ENCODE measurements around the gene MYRF. TPM values are rescaled to one million over a fixed set of nuclear protein-coding genes. Genes with fewer than 3 reads are reported as not detected.
A peak's percentile ranks its signal among the peaks of the same experiment; 100 is the strongest.

MYRF gene
- total and polyA plus RNA-seq, 2 of the 13 experiments (the other 11 are each of a cell fraction or from before 2014, with no cell fraction given): 10.2 to 25.9 TPM

- TF ChIP-seq RBM39 (IDR thresholded peaks at IDR 0.05; ENCODE audit: low read depth, low read length, poor library complexity, severe bottlenecking) (no peak), GATA4 (IDR thresholded peaks at IDR 0.05; ENCODE audit: borderline replicate concordance, low read depth) (no peak), HMGXB4 (CRISPR knock-in tag; IDR thresholded peaks at IDR 0.05; ENCODE audit: borderline replicate concordance in 1 of 2, low read depth in 1 of 2) (peak in 1 of 2 experiments; percentile 72; a peak in 3 of 4 replicates), MAX (IDR thresholded peaks at IDR 0.05) (peak; percentile 35; the same call in 1 of the 2 replicates), RBFOX2 (IDR thresholded peaks at IDR 0.05; ENCODE audit: low read depth, low read length) (peak; percentile 70; the same call in 1 of the 2 replicates), ZNF563 (CRISPR knock-in tag; IDR thresholded peaks at IDR 0.05) (0 out of 2 replicates have a peak, but pooled peaks have one; percentile 34), SRY (CRISPR knock-in tag; IDR thresholded peaks at IDR 0.05) (0 out of 2 replicates have a peak, but pooled peaks have one; percentile 31), HNRNPL (IDR thresholded peaks at IDR 0.05; ENCODE audit: low read depth, low read length) (peak; percentile 38; the same call in 1 of the 2 replicates), ZNF687 (CRISPR knock-in tag; IDR thresholded peaks at IDR 0.05) (peak; percentile 37; the same call in 1 of the 2 replicates), SP4 (CRISPR knock-in tag; IDR thresholded peaks at IDR 0.05) (peak; percentile 49; the same call in 1 of the 2 replicates), STAG1 (CRISPR knock-in tag; IDR thresholded peaks at IDR 0.05) (peak; percentile 29; the same call in 1 of the 2 replicates), SALL1 (CRISPR knock-in tag; IDR thresholded peaks at IDR 0.05) (no peak), HNF1B (CRISPR knock-in tag; IDR thresholded peaks at IDR 0.05) (0 out of 2 replicates have a peak, but pooled peaks have one; percentile 40), MAFF (IDR thresholded peaks at IDR 0.05; ENCODE audit: low read depth, low read length) (no peak), ZNF691 (CRISPR knock-in tag; IDR thresholded peaks at IDR 0.05; ENCODE audit: borderline replicate concordance, low read depth) (0 out of 2 replicates have a peak, but pooled peaks have one; percentile 32), ZNF121 (CRISPR knock-in tag; IDR thresholded peaks at IDR 0.05) (peak; percentile 99)
These were observed at the start of gene MYRF (continued) for GRCh38 chr11:61752117-61752924.

All from HepG2 (cell line).